Hepatocyte (in vitro differentiated cells): ENCODE data around the gene FAF1.

Experiments used
- CTCF ChIP-seq: fragments of 200-600 bp; sonication (generic); IDR thresholded peaks from 2 replicates; pipeline ENCODE4 v1.5.1; 2016; ENCODE audit warnings: antibody characterized with exemption, mild to moderate bottlenecking; ENCODE audit not compliant: poor library complexity
- EZH2 ChIP-seq: fragments of 200-600 bp; sonication (generic); IDR thresholded peaks from 2 replicates; pipeline ENCODE4 v1.6.1; 2016; ENCODE audit warnings: antibody characterized with exemption, mild to moderate bottlenecking, borderline replicate concordance

- no peak for TF ChIP-seq CTCF
- peak; percentile 43 for TF ChIP-seq EZH2
These were observed 543.9 kb downstream of the FAF1 start for GRCh38 chr1:50416150-50416527.
